HepG2 (cell line): ENCODE data around the gene MACROD2. TPM values are rescaled to one million over a fixed set of nuclear protein-coding genes. Genes with fewer than 3 reads are reported as not detected.

Experiments
- ATAC-seq: fragments of 200-7000 bp; cut with Tn5 transposase; 3 replicates; pipeline ENCODE4 v1.9.1; 2020; ENCODE audit warnings: mild to moderate bottlenecking, moderate library complexity
- BruUV-seq: library from RNA; stranded (reverse); fragments of 400-500 nt; replicated peaks from 2 replicates; lab custom pipeline; 2021; lab: Mats Ljungman, UMichigan
- CTCF ChIA-PET: fragments of 300-600 bp; formaldehyde crosslinking; extraction: SDS; loops from one replicate; lab custom pipeline; 2021; ENCODE audit warnings: low total read pairs, inconsistent platforms, low intra/inter-chr PET ratio; lab: Yijun Ruan, JAX
- POLR2A ChIA-PET: fragments of 350-600 bp; sonication (Branson Sonifier 250); formaldehyde crosslinking; loops from one replicate; lab custom pipeline; 2020; ENCODE audit warnings: antibody characterized with exemption, inconsistent platforms; lab: Yijun Ruan, JAX
- DNase-seq: peaks from one replicate; pipeline ENCODE4 v3.0.0-alpha.2; 2015; ENCODE audit warnings: low spot score
- FAIRE-seq: peaks from 3 replicates; lab custom pipeline; 2011; peaks lifted over from hg19 to GRCh38; lab: Jason Lieb, UNC
- H2AFZ ChIP-seq: one replicate; pipeline ENCODE4 v1.6.1; 2011; ENCODE audit warnings: low read length, inconsistent platforms
- H3K27ac ChIP-seq: fragments of 300-600 bp; 3 replicates; pipeline ENCODE4 v1.8.0; 2011; ENCODE audit warnings: mixed run types, mild to moderate bottlenecking, mixed read lengths, low read length, inconsistent platforms; ENCODE audit not compliant: insufficient read depth; ENCODE audit errors: extremely low read length
- H3K27me3 ChIP-seq, 2 experiments: fragments of 200-600 bp in 1 of 2; 2 replicates in 1 of 2; 3 replicates in 1 of 2; pipeline versions ENCODE4 v1.6.0 to v1.8.0; 2011; ENCODE audit warnings: low read length in 2 of 2, mild to moderate bottlenecking in 2 of 2, moderate library complexity in 2 of 2, inconsistent platforms in 1 of 2; ENCODE audit not compliant: insufficient read depth in 2 of 2, control insufficient read depth in 1 of 2
- H3K36me3 ChIP-seq, 2 experiments: fragments of 200-600 bp in 1 of 2; replicated peaks in 1 of 2; 2 replicates in 1 of 2; 3 replicates in 1 of 2; pipeline versions ENCODE4 v1.5.1 to v1.8.0; 2011; ENCODE audit warnings: low read length in 2 of 2, inconsistent platforms in 1 of 2; ENCODE audit not compliant: insufficient read depth in 2 of 2, control insufficient read depth in 1 of 2
- H3K4me1 ChIP-seq: 2 replicates; pipeline ENCODE4 v1.5.1; 2012; ENCODE audit warnings: low read length, inconsistent platforms; ENCODE audit not compliant: insufficient read depth
- H3K4me2 ChIP-seq: 2 replicates; pipeline ENCODE4 v1.6.0; 2011; ENCODE audit warnings: low read depth, low read length, inconsistent platforms
- H3K4me3 ChIP-seq, 3 experiments: fragments of 200-600 bp in 1 of 3; sonication (generic), shearing (Covaris generic) in 1 of 3; replicated peaks in 1 of 3; 2 replicates each; pipeline ENCODE4 v1.5.1; 2011 to 2016; ENCODE audit warnings: low read length in 3 of 3, inconsistent platforms in 2 of 3, low read depth in 2 of 3, mild to moderate bottlenecking in 2 of 3, control low read depth in 1 of 3, mixed read lengths in 1 of 3; ENCODE audit not compliant: insufficient read depth in 1 of 3
- H3K79me2 ChIP-seq: one replicate; pipeline ENCODE4 v1.6.1; 2011; ENCODE audit warnings: low read length, inconsistent platforms; ENCODE audit not compliant: insufficient read depth
- H3K9ac ChIP-seq: 2 replicates; pipeline ENCODE4 v1.6.0; 2011; ENCODE audit warnings: mild to moderate bottlenecking, low read depth, low read length, inconsistent platforms; ENCODE audit not compliant: insufficient read depth
- H3K9me3 ChIP-seq: 2 replicates; pipeline ENCODE4 v1.5.1; 2012; ENCODE audit warnings: mild to moderate bottlenecking, low read length
- H4K20me1 ChIP-seq: 2 replicates; pipeline ENCODE4 v1.6.0; 2011; ENCODE audit warnings: inconsistent platforms, mild to moderate bottlenecking, low read length, moderate library complexity; ENCODE audit not compliant: insufficient read depth
- DR1 ChIP-seq: sonication (generic); formaldehyde crosslinking; IDR thresholded peaks from 2 replicates; pipeline ENCODE4 v1.8.0; 2021; ENCODE audit warnings: mild to moderate bottlenecking, missing genetic modification reagents, inconsistent platforms
- EZH2 ChIP-seq: conservative IDR thresholded peaks from 2 replicates; pipeline ENCODE4 v1.6.1; 2012; ENCODE audit warnings: mild to moderate bottlenecking, low read depth, low read length, moderate library complexity
- HHEX ChIP-seq: IDR thresholded peaks from 2 replicates; pipeline ENCODE4 v1.6.1; 2016; ENCODE audit warnings: control low read depth
- NR3C1 ChIP-seq: sonication (generic); formaldehyde crosslinking; IDR thresholded peaks from 2 replicates; pipeline ENCODE4 v1.4.0; 2020; ENCODE audit warnings: missing genetic modification reagents
- PCBP1 ChIP-seq: fragments of 200-400 bp; formaldehyde crosslinking; IDR thresholded peaks from 2 replicates; pipeline ENCODE4 v1.6.1; 2017; ENCODE audit warnings: mild to moderate bottlenecking, low read depth, low read length, borderline replicate concordance
- POLR2AphosphoS5 ChIP-seq: IDR thresholded peaks from 2 replicates; pipeline ENCODE4 v1.6.1; 2012; ENCODE audit warnings: low read depth, low read length
- ZNF549 ChIP-seq: sonication (generic); formaldehyde crosslinking; IDR thresholded peaks from 2 replicates; pipeline ENCODE4 v1.5.0; 2020; ENCODE audit warnings: missing genetic modification reagents
- ZNF772 ChIP-seq: sonication (generic); formaldehyde crosslinking; IDR thresholded peaks from 2 replicates; pipeline ENCODE4 v1.5.0; 2020; ENCODE audit warnings: mild to moderate bottlenecking, missing genetic modification reagents
- ZSCAN22 ChIP-seq: sonication (generic); formaldehyde crosslinking; IDR thresholded peaks from 2 replicates; pipeline ENCODE4 v1.4.0; 2020; ENCODE audit warnings: mild to moderate bottlenecking, missing genetic modification reagents
- WGBS: methylation state at CpG from one replicate; pipeline ENCODE4 v1.1.6; 2017; ENCODE audit warnings: low lambda C conversion rate; 5-methylcytosine and 5-hydroxymethylcytosine counted together
- in situ Hi-C: cut with HindIII; loops from 2 replicates; pipeline ENCODE4 v1.10.0; 2017; ENCODE audit warnings: low pct_unique_long_range_greater_than_20kb; ENCODE audit not compliant: extremely low pct_ligation_motif_present
- intact Hi-C: fragments of 100-400 bp; cut with micrococcal nuclease; formaldehyde crosslinking; loops from one replicate; pipeline ENCODE4 v1.10.0; 2022; ENCODE audit not compliant: unreplicated experiment
- polyA plus RNA-seq, 8 experiments: library from polyadenylated mRNA; depleted of rRNA in 3 of 8; stranded (reverse) in 7 of 8; unstranded in 1 of 8; fragments of >200 nt; fragmentation: Illumina TruSeq in 4 of 8; extraction: Trizol in 4 of 8; gene quantifications; 2 replicates each; pipeline versions ENCODE4 v1.2.1 to v1.2.3, GENCODE V29; 2011 to 2016; ENCODE audit warnings: low read depth in 4 of 8, missing spikeins in 1 of 8, mixed read lengths in 1 of 8; ENCODE audit not compliant: insufficient read depth in 1 of 8
- total RNA-seq, 5 experiments: library from RNA; depleted of rRNA; stranded (reverse); fragments of >200 nt; fragmentation: Illumina TruSeq; extraction: Trizol; gene quantifications; 2 replicates each; pipeline ENCODE4 v1.2.3, GENCODE V29; 2016; ENCODE audit warnings: low read depth in 1 of 5

The MACROD2 gene
- total and polyA plus RNA-seq, 2 of the 13 experiments (the other 11 are each of a cell fraction or from before 2014, with no cell fraction given), result 0.13 to 0.51 TPM

DNA sequence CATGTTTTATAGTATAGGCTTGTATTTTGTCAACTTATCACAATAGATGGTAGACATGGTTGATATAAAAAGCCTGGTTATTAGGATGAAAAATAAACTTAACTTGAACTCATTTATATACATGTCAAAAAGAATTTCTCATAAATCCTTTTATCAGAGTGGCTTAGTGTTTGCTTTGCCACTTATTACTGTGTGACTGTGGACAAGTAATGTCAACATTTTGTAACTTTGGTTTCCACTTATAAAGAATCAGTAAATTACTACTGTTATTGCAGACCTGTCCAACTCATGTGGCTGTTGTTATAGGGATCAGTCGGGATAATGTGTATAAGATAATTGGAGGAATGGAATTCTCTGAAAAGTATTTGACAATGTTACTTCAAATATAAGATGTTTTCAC, 1236.9 kb downstream of the MACROD2 start (continued):
- TF ChIP-seq ZSCAN22, result no peak

GRCh38 chr20:15235471-15236198, 1240.3 kb downstream of the MACROD2 start:
- Histone ChIP-seq H2AFZ (peak overlapping the region; percentile 79), H3K27me3 (no peaks in the 10 kb centered on the region), H4K20me1 (no peaks in the 10 kb centered on the region), H3K36me3 (no peaks in the 10 kb centered on the region), H3K4me2 (no peak overlapping the region), H3K9me3 (no peaks in the 10 kb centered on the region), H3K4me3 (no peak overlapping the region), H3K27ac (no peak overlapping the region), H3K79me2 (no peaks in the 10 kb centered on the region), H3K9ac (no peak overlapping the region), H3K4me1 (no peaks in the 10 kb centered on the region)
- intact Hi-C loops (loop anchor here (1.0 to 5.0 kb wide), 3 partner anchors 398 to 898 kb away; partner anchors contain the start of gene FLRT3), in situ Hi-C loops (no loop called here)
- ChIA-PET POLR2A (no interaction called here), CTCF (no interaction called here)
- no peak for ATAC-seq
- DNase-seq, result no peak
- WGBS, result 22% methylated on average over 2 of the region's 2 CpGs
- TF ChIP-seq NR3C1 (CRISPR knock-in tag), result no peak
- TF ChIP-seq DR1, result no peak
- TF ChIP-seq ZNF772, result no peak
- no peak for TF ChIP-seq POLR2AphosphoS5
- no peak for TF ChIP-seq ZNF549 (CRISPR knock-in tag)
- no peak for TF ChIP-seq HHEX (CRISPR knock-in tag)
- no peak for TF ChIP-seq EZH2
- TF ChIP-seq PCBP1, result no peak
- no peak for FAIRE-seq
- no TSS peak for BruUV-seq
